Frontal cortex (tissue), 4 donors: ENCODE results near the gene SLC18A3. TPM values are rescaled to one million over a fixed set of nuclear protein-coding genes. Genes with fewer than 3 reads are reported as not detected.

Experiments
- DNase-seq, 2 donors: peaks; one replicate each; pipeline ENCODE4 v3.0.0; 2012; ENCODE audit warnings: low spot score in 2 of 2
- FAIRE-seq: peaks from 2 replicates; lab custom pipeline; 2012; peaks lifted over from hg19 to GRCh38; lab: Jason Lieb, UNC
- total RNA-seq: library from RNA; depleted of rRNA; stranded (reverse); fragments of >200 nt; gene quantifications from one replicate; pipeline ENCODE4 v1.2.3, GENCODE V29; 2014
- donor health status: control.
- donor health status: control.
- donor health status: control.

Gene SLC18A3
- total RNA-seq, 1 donor from 2014 or later = under 0.01 TPM

GRCh38 chr10:49609283-49610113, 612 bp upstream of the SLC18A3 start:
- DNase-seq (no peak), FAIRE-seq (no peak)

GRCh38 chr10:49610458-49611165, 502 bp downstream of the SLC18A3 start:
- no peak for FAIRE-seq
- DNase-seq = no peak

DNA sequence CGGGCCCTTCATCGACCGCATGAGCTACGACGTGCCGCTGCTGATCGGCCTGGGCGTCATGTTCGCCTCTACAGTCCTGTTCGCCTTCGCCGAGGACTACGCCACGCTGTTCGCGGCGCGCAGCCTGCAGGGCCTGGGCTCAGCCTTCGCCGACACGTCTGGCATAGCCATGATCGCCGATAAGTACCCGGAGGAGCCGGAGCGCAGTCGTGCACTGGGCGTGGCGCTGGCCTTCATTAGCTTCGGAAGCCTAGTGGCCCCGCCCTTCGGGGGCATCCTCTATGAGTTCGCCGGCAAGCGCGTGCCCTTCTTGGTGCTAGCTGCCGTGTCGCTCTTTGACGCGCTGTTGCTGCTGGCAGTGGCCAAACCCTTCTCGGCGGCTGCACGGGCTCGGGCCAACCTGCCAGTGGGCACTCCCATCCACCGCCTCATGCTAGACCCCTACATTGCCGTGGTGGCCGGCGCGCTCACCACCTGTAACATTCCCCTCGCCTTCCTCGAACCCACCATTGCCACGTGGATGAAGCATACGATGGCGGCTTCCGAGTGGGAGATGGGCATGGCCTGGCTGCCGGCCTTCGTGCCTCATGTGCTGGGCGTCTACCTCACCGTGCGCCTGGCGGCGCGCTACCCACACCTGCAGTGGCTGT, 1.2 kb downstream of the SLC18A3 start:
- DNase-seq (no peak), FAIRE-seq (no peak)

DNA sequence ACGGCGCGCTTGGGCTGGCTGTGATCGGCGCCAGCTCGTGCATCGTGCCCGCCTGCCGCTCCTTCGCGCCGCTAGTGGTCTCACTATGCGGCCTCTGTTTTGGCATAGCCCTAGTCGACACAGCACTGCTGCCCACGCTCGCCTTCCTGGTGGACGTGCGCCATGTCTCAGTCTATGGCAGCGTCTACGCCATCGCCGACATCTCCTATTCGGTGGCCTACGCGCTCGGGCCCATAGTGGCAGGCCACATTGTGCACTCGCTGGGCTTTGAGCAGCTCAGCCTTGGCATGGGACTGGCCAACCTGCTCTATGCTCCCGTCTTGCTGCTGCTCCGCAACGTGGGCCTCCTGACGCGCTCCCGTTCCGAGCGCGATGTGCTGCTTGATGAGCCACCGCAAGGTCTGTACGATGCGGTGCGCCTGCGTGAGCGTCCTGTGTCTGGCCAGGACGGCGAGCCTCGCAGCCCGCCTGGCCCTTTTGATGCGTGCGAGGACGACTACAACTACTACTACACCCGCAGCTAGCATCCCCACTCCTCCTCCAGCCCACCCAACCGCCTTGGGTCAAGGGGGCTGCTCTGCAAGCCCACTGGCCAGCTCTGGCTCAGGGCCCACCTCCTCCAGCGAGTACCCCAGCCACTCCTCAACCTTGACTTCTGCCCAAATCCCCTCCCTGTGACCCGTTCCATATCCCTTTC, 1.9 kb downstream of the SLC18A3 start:
- no peak for DNase-seq
- no peak for FAIRE-seq

- FAIRE-seq = no peak
- DNase-seq = no peak
These were observed 2.5 kb downstream of the SLC18A3 start for GRCh38 chr10:49612513-49613164.

DNA sequence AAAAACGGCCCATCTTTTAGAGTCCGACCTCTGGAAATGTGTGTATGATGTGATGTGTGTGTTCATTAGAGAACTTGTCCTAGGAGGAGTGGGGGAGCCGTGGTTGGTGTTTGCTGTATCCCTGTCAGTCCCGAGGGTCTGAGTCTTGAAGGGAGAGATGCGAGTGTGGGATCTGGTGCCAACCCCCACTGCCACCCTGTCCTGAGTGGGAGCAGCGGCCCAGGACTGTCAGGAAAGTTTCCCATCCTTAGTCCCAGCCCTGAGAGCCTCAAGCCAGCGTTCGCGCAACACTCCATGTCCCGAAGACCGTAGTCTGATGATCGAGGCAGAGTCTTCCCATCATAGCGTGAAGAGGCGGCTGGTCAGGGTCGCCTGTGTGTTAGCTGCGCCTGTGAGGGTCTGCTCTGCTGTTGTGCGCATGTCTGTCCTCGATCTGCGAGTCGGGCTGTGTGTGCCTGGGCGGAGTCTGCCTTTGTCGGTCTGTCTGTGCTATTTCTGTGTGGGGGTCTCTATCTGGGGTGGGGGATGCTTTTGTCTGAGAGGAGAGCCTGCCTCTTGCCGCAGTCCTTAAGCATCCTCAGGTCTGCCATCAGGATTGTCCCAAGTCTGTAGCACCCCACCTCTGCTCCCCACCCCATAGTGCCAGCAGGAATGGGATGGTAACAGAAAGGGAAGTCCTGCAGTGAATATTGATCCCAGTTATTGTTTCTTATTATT, 3.2 kb downstream of the SLC18A3 start:
- DNase-seq = no peak
- FAIRE-seq = no peak

GRCh38 chr10:49613882-49614241, 3.8 kb downstream of the SLC18A3 start, which contains the start of gene CHAT:
CHAT (plus strand) TSS chr10:49614037; CDS start chr10:49614190, 153 bp downstream.
- FAIRE-seq = no peak
- no peak for DNase-seq

DNA sequence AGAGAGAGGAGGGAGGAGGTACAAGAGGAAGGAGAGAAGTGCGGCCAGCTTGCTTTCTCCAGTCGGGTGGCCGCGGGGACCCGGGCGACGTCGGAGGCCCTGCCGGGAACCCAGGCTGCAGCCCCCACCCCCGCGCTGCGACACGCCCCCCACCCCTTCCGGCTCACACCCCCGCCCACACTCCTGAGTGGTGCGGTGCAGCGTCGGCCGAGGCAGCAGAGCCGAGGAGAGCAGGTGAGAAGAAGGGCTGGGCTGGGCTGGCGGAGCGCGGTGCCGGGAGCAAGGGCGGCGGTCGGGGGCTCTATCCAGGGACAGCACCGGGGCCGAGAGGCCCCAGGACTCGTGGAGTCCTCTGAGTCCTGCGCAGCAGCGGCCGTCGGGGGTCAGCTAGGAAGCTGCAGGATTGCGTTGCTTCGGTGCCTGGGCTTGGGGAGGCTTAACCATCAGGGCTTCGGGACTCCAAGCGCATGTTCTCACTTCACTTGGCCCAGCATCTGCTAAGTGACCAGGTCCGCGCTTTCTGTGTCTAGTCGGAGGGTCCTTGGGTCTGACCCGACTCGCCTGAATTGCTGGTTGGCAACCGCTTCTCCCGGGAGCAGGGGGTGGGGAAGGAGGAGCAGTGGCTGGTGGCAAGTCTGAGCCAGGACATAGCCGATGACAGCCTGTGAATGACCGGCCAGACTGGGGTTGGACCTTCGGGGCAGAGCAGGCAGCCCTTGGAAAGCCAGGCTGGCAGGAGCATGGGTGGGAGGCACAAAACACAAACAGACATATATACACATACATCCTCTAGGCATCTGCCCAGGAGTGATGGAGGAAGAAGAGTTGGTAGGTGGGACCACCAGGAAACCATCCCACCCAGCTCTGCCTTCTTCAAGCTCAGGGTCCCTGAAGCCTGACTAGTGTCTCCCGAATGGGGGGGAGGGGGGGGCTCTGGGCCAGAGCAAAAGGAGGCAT, 4.4 kb downstream of the SLC18A3 start:
- DNase-seq (no peak), FAIRE-seq (no peak)

DNA sequence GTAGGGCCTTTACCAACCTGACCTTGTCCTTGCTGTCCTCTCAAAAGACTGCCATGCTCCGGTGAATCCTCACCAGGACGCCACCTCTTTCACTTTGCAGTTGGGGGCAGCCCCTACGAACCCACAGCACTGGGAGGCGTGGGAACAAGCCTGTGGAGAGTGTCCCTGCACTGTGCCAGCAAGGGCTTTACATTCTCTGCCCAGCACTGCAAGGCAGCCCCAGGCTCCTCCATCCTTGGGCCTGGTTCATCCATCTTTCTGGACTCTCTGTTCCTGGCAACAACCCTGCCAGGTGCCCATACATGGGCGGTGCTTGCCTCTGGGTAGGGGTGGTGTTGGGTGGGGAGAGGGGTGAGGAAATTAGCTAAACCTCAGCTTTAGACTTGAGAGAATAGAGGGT, 5.1 kb downstream of the SLC18A3 start:
- no peak for FAIRE-seq
- DNase-seq = no peak

- DNase-seq (no peak), FAIRE-seq (no peak)
These were observed 5.6 kb downstream of the SLC18A3 start for GRCh38 chr10:49615721-49616120.

- no peak for FAIRE-seq
- DNase-seq = no peak
These were observed 6.5 kb downstream of the SLC18A3 start for GRCh38 chr10:49616421-49617101.

DNA sequence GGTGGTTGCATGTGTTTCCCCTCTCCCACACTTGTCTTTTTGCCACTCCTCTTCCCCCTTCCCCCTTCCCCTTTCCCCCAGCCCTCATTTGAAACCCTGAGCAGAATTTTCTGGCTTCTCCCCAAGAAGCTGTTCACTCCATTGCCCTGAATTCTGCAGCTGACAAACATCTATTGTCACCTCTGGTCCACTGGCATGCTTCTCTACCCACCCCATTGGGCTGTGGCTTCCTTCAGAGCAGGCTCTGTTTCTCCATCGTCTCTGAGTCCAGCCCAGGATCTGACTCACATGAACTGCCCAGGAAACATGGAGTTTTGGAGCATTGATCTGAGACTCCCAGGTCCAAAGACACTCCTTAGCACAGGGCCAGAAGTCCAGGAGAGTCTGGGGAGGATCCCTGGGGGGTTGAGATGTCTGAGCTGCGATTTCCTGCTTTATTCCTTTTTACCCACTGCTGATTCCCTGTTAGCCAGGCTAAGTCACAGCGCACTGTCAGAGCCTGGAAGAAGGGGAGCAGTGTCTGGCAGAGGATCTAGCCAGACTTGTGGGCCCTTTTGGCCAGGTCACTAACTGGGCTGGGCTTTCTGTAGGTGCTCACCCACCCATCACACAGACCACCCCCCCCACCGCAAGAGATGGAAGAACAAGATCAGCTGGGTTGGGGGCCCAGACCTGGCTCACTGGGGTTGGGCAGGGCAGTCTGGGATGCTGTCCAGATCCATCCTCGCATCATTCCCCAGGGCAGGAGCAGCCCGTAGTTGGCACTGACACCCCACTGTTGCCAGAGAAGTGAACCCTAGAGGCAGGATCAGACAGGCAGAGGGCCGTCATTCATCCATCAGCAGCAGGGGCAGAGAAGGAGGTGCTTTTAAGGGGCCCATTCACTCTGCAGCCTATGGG, 7.3 kb downstream of the SLC18A3 start:
- DNase-seq = no peak
- no peak for FAIRE-seq

DNA sequence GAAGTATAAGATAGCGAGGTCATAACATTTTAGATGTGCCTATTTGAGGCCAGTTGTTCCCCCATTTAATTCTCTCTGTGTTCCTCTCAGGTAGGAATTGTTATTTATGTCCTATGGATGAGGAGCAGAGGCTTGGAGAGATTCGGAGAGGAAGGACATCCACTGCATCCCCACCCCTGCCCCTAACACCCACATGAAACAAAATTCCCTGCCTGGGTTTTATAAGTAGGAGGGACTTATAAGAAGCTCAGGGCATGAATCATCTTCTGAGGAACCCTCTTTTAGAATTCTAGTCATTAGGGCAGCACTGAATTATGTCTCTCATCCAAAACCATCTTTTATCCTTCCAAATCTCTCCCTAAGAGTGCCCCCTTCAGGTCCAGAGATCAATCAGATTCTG, 8.7 kb downstream of the SLC18A3 start:
- no peak for DNase-seq
- no peak for FAIRE-seq

GRCh38 chr10:49619613-49620012, 9.5 kb downstream of the SLC18A3 start:
- DNase-seq = no peak
- FAIRE-seq = no peak

DNA sequence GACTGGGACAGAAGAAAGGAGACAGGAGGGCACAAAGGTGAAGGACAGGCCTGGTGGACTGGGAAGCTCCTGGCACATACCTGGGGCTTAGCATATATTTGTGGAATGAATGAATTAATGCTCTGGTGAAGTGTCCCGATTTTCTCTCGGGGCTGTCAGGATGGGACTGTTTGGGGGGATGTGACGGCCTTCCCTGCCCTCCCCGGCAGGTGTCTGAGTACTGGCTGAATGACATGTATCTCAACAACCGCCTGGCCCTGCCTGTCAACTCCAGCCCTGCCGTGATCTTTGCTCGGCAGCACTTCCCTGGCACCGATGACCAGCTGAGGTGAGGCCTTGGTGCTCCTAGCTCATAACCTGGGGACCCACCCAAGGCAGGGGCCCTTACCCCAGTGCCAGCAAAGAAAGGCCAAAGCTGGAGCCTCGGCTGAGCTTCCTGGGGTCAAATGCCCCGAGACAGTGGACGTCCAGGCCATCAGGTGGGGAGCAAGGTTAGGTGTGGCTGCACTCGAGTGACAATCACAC, 10.2 kb downstream of the SLC18A3 start:
- no peak for FAIRE-seq

DNA sequence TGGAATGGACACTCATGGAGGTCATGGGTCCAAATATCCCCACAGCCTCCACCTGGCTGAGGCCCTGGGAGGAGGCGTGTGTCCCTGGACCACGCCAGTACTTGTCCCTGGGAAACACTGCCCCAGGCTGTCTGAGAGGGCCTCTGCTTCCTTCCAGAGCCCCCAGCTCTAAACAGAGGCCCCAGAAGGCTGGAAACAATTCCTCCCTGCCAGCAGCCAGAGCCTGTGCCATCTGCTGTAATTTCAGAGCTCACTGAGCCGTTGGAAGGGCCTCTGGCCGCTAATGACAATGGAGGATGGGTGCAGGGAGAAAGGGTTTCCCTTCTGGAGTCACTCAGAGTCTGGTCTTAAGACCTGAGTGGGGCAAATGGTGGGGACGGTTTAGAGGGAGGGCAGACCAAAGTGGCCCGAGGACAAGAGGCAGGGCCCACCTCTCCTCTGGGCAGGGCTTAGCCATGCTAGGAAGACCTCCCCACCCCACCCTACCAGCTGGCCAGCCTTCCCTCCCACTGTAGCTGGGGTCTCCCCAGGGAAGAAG, 10.8 kb downstream of the SLC18A3 start:
- FAIRE-seq (no peak), DNase-seq (no peak)

More for the DNA sequence above, 10.2 kb downstream of the SLC18A3 start:
- no peak for DNase-seq
